Fibroblast of pulmonary artery (primary cell): ENCODE measurements around the gene NPAS3.

Experiments
- DNase-seq: peaks from one replicate; pipeline ENCODE4 v3.0.0-alpha.2; 2010; ENCODE audit warnings: low read depth
- H3K4me3 ChIP-seq: replicated peaks from 2 replicates; pipeline ENCODE4 v1.5.1; 2011; ENCODE audit warnings: low read depth, mild to moderate bottlenecking, control low read depth, low read length, moderate library complexity
- CTCF ChIP-seq: IDR thresholded peaks from 2 replicates; pipeline ENCODE4 v1.5.1; 2011; ENCODE audit warnings: mild to moderate bottlenecking, control low read depth, low read length, inconsistent platforms; ENCODE audit errors: missing control alignments

NPAS3 gene

GRCh38 chr14:32977913-32978312 lies 39.2 kb downstream of the NPAS3 start:
- H3K4me3 ChIP-seq, result no peak overlapping the region
- DNase-seq, result no peak
- TF ChIP-seq CTCF, result no peak

- DNase-seq, result no peak
- TF ChIP-seq CTCF, result no peak
- H3K4me3 ChIP-seq, result no peak overlapping the region
Observed at GRCh38 chr14:32978691-32979255, 40.1 kb downstream of the NPAS3 start.

- no peak overlapping the region for H3K4me3 ChIP-seq
- TF ChIP-seq CTCF, result no peak
Observed at GRCh38 chr14:32980178-32980901, 41.7 kb downstream of the NPAS3 start.

GRCh38 chr14:32980902-32981501 lies 42.3 kb downstream of the NPAS3 start:
- no peak overlapping the region for H3K4me3 ChIP-seq
- TF ChIP-seq CTCF, result no peak
- no peak for DNase-seq

More at GRCh38 chr14:32980178-32980901, 41.7 kb downstream of the NPAS3 start:
- DNase-seq, result no peak

GRCh38 chr14:32984241-32984930 lies 45.7 kb downstream of the NPAS3 start:
- no peak for TF ChIP-seq CTCF
- H3K4me3 ChIP-seq, result no peak overlapping the region
- DNase-seq, result no peak

- no peak for TF ChIP-seq CTCF
- no peak for DNase-seq
- H3K4me3 ChIP-seq, result no peak overlapping the region
Observed at GRCh38 chr14:32985866-32986265, 47.2 kb downstream of the NPAS3 start.
